A673 (cell line): ENCODE data around the gene HMX3. TPM values are rescaled to one million over a fixed set of nuclear protein-coding genes. Genes with fewer than 3 reads are reported as not detected.

Source experiments
- BruUV-seq: library from RNA; stranded (reverse); fragments of 400-500 nt; replicated peaks from 2 replicates; lab custom pipeline; 2021; lab: Mats Ljungman, UMichigan
- CTCF ChIA-PET: fragments of 300-600 bp; sonication (Branson Sonifier 250); formaldehyde crosslinking; loops from one replicate; lab custom pipeline; 2022; ENCODE audit warnings: antibody characterized with exemption; lab: Charles Lee
- POLR2A ChIA-PET: fragments of 300-600 bp; sonication (Branson Sonifier 250); formaldehyde crosslinking; loops from one replicate; lab custom pipeline; 2022; ENCODE audit warnings: antibody characterized with exemption; ENCODE audit not compliant: low non-redundant PET; lab: Charles Lee
- DNase-seq: peaks from one replicate; pipeline ENCODE4 v3.0.0-alpha.2; 2015; ENCODE audit warnings: low spot score
- H3K27ac ChIP-seq: fragments of 200-600 bp; sonication (generic); 2 replicates; pipeline ENCODE4 v1.5.1; 2016; ENCODE audit warnings: mixed run types, low read depth, mild to moderate bottlenecking, mixed read lengths, antibody characterized with exemption, low read length; ENCODE audit not compliant: poor library complexity, severe bottlenecking
- H3K27me3 ChIP-seq: fragments of 200-600 bp; sonication (generic); replicated peaks from 2 replicates; pipeline ENCODE4 v1.6.1; 2017; ENCODE audit warnings: mixed run types, low read depth, mild to moderate bottlenecking, mixed read lengths, antibody characterized with exemption, low read length; ENCODE audit not compliant: insufficient read depth, poor library complexity
- H3K36me3 ChIP-seq: fragments of 200-600 bp; sonication (generic); 2 replicates; pipeline ENCODE4 v1.6.1; 2016; ENCODE audit warnings: mixed run types, mild to moderate bottlenecking, mixed read lengths, antibody characterized with exemption, low read length; ENCODE audit not compliant: insufficient read depth, poor library complexity, severe bottlenecking
- H3K4me1 ChIP-seq: fragments of 200-600 bp; sonication (generic); 2 replicates; pipeline ENCODE4 v1.6.1; 2017; ENCODE audit warnings: mixed run types, mild to moderate bottlenecking, mixed read lengths, antibody characterized with exemption, low read length; ENCODE audit not compliant: insufficient read depth, poor library complexity, severe bottlenecking
- H3K4me3 ChIP-seq: fragments of 200-600 bp; sonication (generic); 2 replicates; pipeline ENCODE4 v1.5.1; 2016; ENCODE audit warnings: low read depth, mixed run types, mild to moderate bottlenecking, mixed read lengths, low read length; ENCODE audit not compliant: poor library complexity, severe bottlenecking
- H3K9me3 ChIP-seq: fragments of 200-600 bp; sonication (generic); 2 replicates; pipeline ENCODE4 v1.6.1; 2016; ENCODE audit warnings: mixed run types, low read depth, mild to moderate bottlenecking, mixed read lengths, antibody characterized with exemption, low read length; ENCODE audit not compliant: poor library complexity, severe bottlenecking
- CTCF ChIP-seq: fragments of 300-800, 200-600 bp; sonication (generic); conservative IDR thresholded peaks from 2 replicates; pipeline ENCODE4 v1.5.1; 2017; ENCODE audit warnings: low read depth, mild to moderate bottlenecking, antibody characterized with exemption, low read length, moderate library complexity, mixed read lengths
- EZH2 ChIP-seq: fragments of 200-600 bp; sonication (generic); IDR thresholded peaks from 2 replicates; pipeline ENCODE4 v1.6.1; 2017; ENCODE audit warnings: borderline replicate concordance, low read depth, mild to moderate bottlenecking, mixed read lengths, antibody characterized with exemption, low read length; ENCODE audit not compliant: poor library complexity, severe bottlenecking
- intact Hi-C: fragments of 100-400 bp; cut with micrococcal nuclease; formaldehyde crosslinking; loops from one replicate; pipeline ENCODE4 v1.10.0; 2022; ENCODE audit not compliant: unreplicated experiment
- total RNA-seq: library from RNA; stranded (reverse); gene quantifications from 2 replicates; pipeline ENCODE4 v1.2.3, GENCODE V29; 2021

The HMX3 gene
- total RNA-seq, 1 experiment from 2014 or later: 0.26 TPM

DNA sequence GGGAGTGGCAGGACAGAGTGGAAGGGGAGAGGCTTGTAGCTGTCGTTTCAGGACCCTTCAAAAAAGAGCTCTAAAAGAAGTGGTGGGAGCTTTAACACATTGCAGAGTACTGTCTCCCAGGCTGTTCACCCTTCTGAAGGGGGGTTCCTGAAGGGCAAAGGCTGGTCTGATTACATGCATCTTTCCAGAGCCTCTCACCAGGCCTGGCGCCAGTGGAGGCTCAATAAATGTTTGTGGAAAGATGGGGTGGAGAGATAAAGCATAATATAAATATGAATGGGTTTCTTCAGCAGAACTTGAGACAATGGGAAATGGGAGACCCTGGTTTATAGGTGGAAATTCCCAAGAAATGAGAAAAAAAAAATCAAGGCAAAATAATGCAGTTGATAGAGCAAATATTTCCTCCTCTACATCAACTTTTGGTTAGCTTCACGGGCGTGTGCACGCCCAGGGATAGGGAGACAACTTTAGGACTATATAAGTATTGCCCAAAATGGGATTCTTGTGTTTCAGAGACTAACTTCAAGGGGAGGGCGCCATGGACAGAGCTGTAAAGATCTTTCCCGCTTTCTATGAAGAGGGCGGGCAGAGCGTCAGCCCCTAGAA is 17.8 kb downstream of the HMX3 start:
- Histone ChIP-seq H3K4me1 (peaks cover 13% of the 10 kb centered on the region), H3K27ac (no peak overlapping the region), H3K36me3 (peaks cover 34% of the 10 kb centered on the region), H3K9me3 (no peaks in the 10 kb centered on the region), H3K4me3 (no peak overlapping the region), H3K27me3 (peaks cover 27% of the 10 kb centered on the region)
- intact Hi-C loops: no loop called here
- CTCF ChIA-PET: interaction anchor here (0.8 kb wide), 1 partner anchor 20 kb away, joined by 6 read pairs; no protein-coding TSS in a partner anchor
- no peak for TF ChIP-seq EZH2
- no peak for TF ChIP-seq CTCF
- no peak for DNase-seq
- BruUV-seq: no TSS peak
- POLR2A ChIA-PET: interaction anchor here (0.9 to 1.0 kb wide), 2 partner anchors 8 to 23 kb away, joined by 3 read pairs; no protein-coding TSS in a partner anchor

- DNase-seq: peak; percentile 99
- Histone ChIP-seq H3K27me3 (peaks cover 21% of the 10 kb centered on the region), H3K36me3 (peaks cover 40% of the 10 kb centered on the region), H3K9me3 (no peaks in the 10 kb centered on the region), H3K4me3 (peak within 1 kb of the TSS; percentile 75), H3K4me1 (peaks cover 15% of the 10 kb centered on the region), H3K27ac (peak within 1 kb of the TSS; percentile 89)
- no TSS peak for BruUV-seq
- POLR2A ChIA-PET: interaction anchor here (0.9 to 1.0 kb wide), 2 partner anchors 9 to 23 kb away, joined by 3 read pairs; no protein-coding TSS in a partner anchor
- TF ChIP-seq CTCF (no peak), EZH2 (no peak)
- intact Hi-C loops: no loop called here
- CTCF ChIA-PET: interaction anchor here (0.8 kb wide), 1 partner anchor 21 kb away, joined by 6 read pairs; no protein-coding TSS in a partner anchor
Observed at GRCh38 chr10:123154092-123154710, 18.4 kb downstream of the HMX3 start, which contains the start of gene BUB3. BUB3 (plus strand) TSS chr10:123154402; CDS start chr10:123154918, 516 bp downstream.

GRCh38 chr10:123154711-123155505 is 19.1 kb downstream of the HMX3 start:
- TF ChIP-seq EZH2: no peak
- TF ChIP-seq CTCF: no peak
- Histone ChIP-seq H3K27ac (peak overlapping the region; percentile 89), H3K27me3 (peaks cover 14% of the 10 kb centered on the region), H3K9me3 (no peaks in the 10 kb centered on the region), H3K4me1 (peaks cover 15% of the 10 kb centered on the region), H3K36me3 (peaks cover 47% of the 10 kb centered on the region), H3K4me3 (peak overlapping the region; percentile 75)
- CTCF ChIA-PET: no interaction called here
- DNase-seq: peak; percentile 60
- intact Hi-C loops: no loop called here
- no TSS peak for BruUV-seq
- POLR2A ChIA-PET: interaction anchor here (0.9 kb wide), 1 partner anchor 24 kb away, joined by 3 read pairs; no protein-coding TSS in a partner anchor
